HEK293 (cell line): ENCODE results near the gene ATP5ME.

ENCODE experiments used
- CTCF ChIA-PET: fragments of 350-600 bp; formaldehyde crosslinking; extraction: SDS; loops from one replicate; lab custom pipeline; 2021; ENCODE audit warnings: antibody characterized with exemption; lab: Yijun Ruan, JAX
- POLR2A ChIA-PET: fragments of 300-600 bp; formaldehyde crosslinking; extraction: SDS; loops from one replicate; lab custom pipeline; 2020; ENCODE audit warnings: antibody characterized with exemption, inconsistent platforms; lab: Yijun Ruan, JAX
- H3K27ac ChIP-seq: fragments of 200-500 bp; sonication (Bioruptor generic); 2 replicates; pipeline ENCODE4 v1.5.1; 2014; ENCODE audit warnings: low read depth, low read length, control low read depth, inconsistent platforms; ENCODE audit errors: extremely low read depth
- H3K36me3 ChIP-seq, 2 experiments: fragments of 200-500 bp in 1 of 2; sonication (Bioruptor generic) in 1 of 2; 1 replicate in 1 of 2; 2 replicates in 1 of 2; pipeline ENCODE4 v1.5.1; 2014 to 2017; ENCODE audit warnings: inconsistent platforms in 2 of 2, low read length in 2 of 2; ENCODE audit not compliant: control insufficient read depth in 2 of 2, insufficient read depth in 1 of 2
- H3K4me1 ChIP-seq: fragments of 200-500 bp; sonication (Bioruptor generic); 2 replicates; pipeline ENCODE4 v1.5.1; 2014; ENCODE audit warnings: mild to moderate bottlenecking, low read length, inconsistent platforms; ENCODE audit not compliant: control insufficient read depth, insufficient read depth
- H3K4me3 ChIP-seq: 2 replicates; pipeline ENCODE4 v1.5.1; 2011; ENCODE audit warnings: low read depth, mild to moderate bottlenecking, control low read depth, low read length, moderate library complexity
- H3K9me3 ChIP-seq: fragments of 200-500 bp; sonication (Bioruptor generic); 2 replicates; pipeline ENCODE4 v1.5.1; 2014; ENCODE audit warnings: low read depth, low read length, inconsistent platforms; ENCODE audit not compliant: control insufficient read depth, insufficient read depth
- FEZF1 ChIP-seq: fragments of 450-650 bp; formaldehyde crosslinking; IDR thresholded peaks from 2 replicates; pipeline ENCODE4 v1.5.1; 2016; ENCODE audit warnings: missing biosample characterization, missing genetic modification characterization
- HIC1 ChIP-seq: fragments of 450-650 bp; formaldehyde crosslinking; IDR thresholded peaks from 2 replicates; pipeline ENCODE4 v1.5.1; 2016; ENCODE audit warnings: missing biosample characterization, missing genetic modification characterization
- INSM2 ChIP-seq: fragments of 450-650 bp; formaldehyde crosslinking; IDR thresholded peaks from 2 replicates; pipeline ENCODE4 v1.5.1; 2016; ENCODE audit warnings: missing biosample characterization, missing genetic modification characterization
- OVOL3 ChIP-seq: fragments of 450-650 bp; formaldehyde crosslinking; IDR thresholded peaks from 2 replicates; pipeline ENCODE4 v1.5.1; 2016; ENCODE audit warnings: missing biosample characterization, missing genetic modification characterization
- PBX3 ChIP-seq: sonication (generic); formaldehyde crosslinking; IDR thresholded peaks from 2 replicates; pipeline ENCODE4 v1.8.1; 2022; ENCODE audit warnings: mild to moderate bottlenecking, moderate library complexity, missing genetic modification reagents
- PRDM10 ChIP-seq: fragments of 450-650 bp; formaldehyde crosslinking; IDR thresholded peaks from 2 replicates; pipeline ENCODE4 v1.5.1; 2016; ENCODE audit warnings: missing biosample characterization, missing genetic modification characterization
- SP7 ChIP-seq: fragments of 450-650 bp; formaldehyde crosslinking; IDR thresholded peaks from 2 replicates; pipeline ENCODE4 v1.5.1; 2016; ENCODE audit warnings: missing biosample characterization, missing genetic modification characterization
- TCF7L2 ChIP-seq: IDR thresholded peaks from 2 replicates; pipeline ENCODE4 v1.6.1; 2011; ENCODE audit warnings: low read depth, mild to moderate bottlenecking, inconsistent platforms, low read length, moderate library complexity, borderline replicate concordance
- YY2 ChIP-seq: fragments of 450-650 bp; formaldehyde crosslinking; IDR thresholded peaks from 2 replicates; pipeline ENCODE4 v1.5.1; 2016; ENCODE audit warnings: missing biosample characterization, missing genetic modification characterization
- ZBTB49 ChIP-seq: fragments of 450-650 bp; formaldehyde crosslinking; IDR thresholded peaks from 2 replicates; pipeline ENCODE4 v1.5.1; 2016; ENCODE audit warnings: missing biosample characterization, missing genetic modification characterization, low read depth
- ZNF148 ChIP-seq: fragments of 450-650 bp; formaldehyde crosslinking; IDR thresholded peaks from 2 replicates; pipeline ENCODE4 v1.5.0; 2017; ENCODE audit warnings: missing biosample characterization, missing genetic modification characterization, borderline replicate concordance
- ZNF16 ChIP-seq: fragments of 450-650 bp; formaldehyde crosslinking; IDR thresholded peaks from 2 replicates; pipeline ENCODE4 v1.5.1; 2016; ENCODE audit warnings: low read depth, missing biosample characterization, missing genetic modification characterization
- ZNF19 ChIP-seq: fragments of 450-650 bp; formaldehyde crosslinking; IDR thresholded peaks from 2 replicates; pipeline ENCODE4; 2016; ENCODE audit warnings: missing biosample characterization, missing genetic modification characterization, low read depth
- ZNF266 ChIP-seq: fragments of 450-650 bp; formaldehyde crosslinking; IDR thresholded peaks from 2 replicates; pipeline ENCODE4 v1.5.1; 2016; ENCODE audit warnings: missing biosample characterization, missing genetic modification characterization, low read depth
- ZNF324 ChIP-seq: fragments of 450-650 bp; formaldehyde crosslinking; IDR thresholded peaks from 2 replicates; pipeline ENCODE4 v1.5.1; 2016; ENCODE audit warnings: missing biosample characterization, missing genetic modification characterization
- ZNF621 ChIP-seq: fragments of 450-650 bp; formaldehyde crosslinking; IDR thresholded peaks from 2 replicates; pipeline ENCODE4 v1.5.1; 2017; ENCODE audit warnings: missing biosample characterization, missing genetic modification characterization
- ZNF654 ChIP-seq: fragments of 450-650 bp; formaldehyde crosslinking; IDR thresholded peaks from 2 replicates; pipeline ENCODE4 v1.5.1; 2016; ENCODE audit warnings: low read depth, missing biosample characterization, missing genetic modification characterization

Gene ATP5ME

GRCh38 chr4:636628-637159, 37.4 kb downstream of the ATP5ME start:
- Histone ChIP-seq H3K4me1 (no peaks in the 10 kb centered on the region), H3K36me3 (no peaks in the 10 kb centered on the region), H3K27ac (no peak overlapping the region), H3K4me3 (no peak overlapping the region), H3K9me3 (no peaks in the 10 kb centered on the region)
- ChIA-PET POLR2A (no interaction called here), CTCF (no interaction called here)
- TF ChIP-seq PRDM10 (tag by site-specific recombination) = no peak
- TF ChIP-seq FEZF1 (tag by site-specific recombination) = no peak
- TF ChIP-seq ZNF19 = no peak
- no peak for TF ChIP-seq ZNF148 (tag by site-specific recombination)
- no peak for TF ChIP-seq ZNF621 (tag by site-specific recombination)
- TF ChIP-seq PBX3 (CRISPR knock-in tag) = no peak
- no peak for TF ChIP-seq OVOL3 (tag by site-specific recombination)
- no peak for TF ChIP-seq ZNF16 (tag by site-specific recombination)
- TF ChIP-seq YY2 (tag by site-specific recombination) = no peak
- no peak for TF ChIP-seq ZNF654 (tag by site-specific recombination)
- TF ChIP-seq HIC1 = no peak
- TF ChIP-seq TCF7L2 = no peak
- no peak for TF ChIP-seq ZNF266 (tag by site-specific recombination)
- TF ChIP-seq SP7 (tag by site-specific recombination) = no peak
- TF ChIP-seq INSM2 (tag by site-specific recombination) = no peak
- TF ChIP-seq ZNF324 (tag by site-specific recombination) = no peak
- no peak for TF ChIP-seq ZBTB49 (tag by site-specific recombination)
